ENCODE measurements around the gene OXT.

DNA sequence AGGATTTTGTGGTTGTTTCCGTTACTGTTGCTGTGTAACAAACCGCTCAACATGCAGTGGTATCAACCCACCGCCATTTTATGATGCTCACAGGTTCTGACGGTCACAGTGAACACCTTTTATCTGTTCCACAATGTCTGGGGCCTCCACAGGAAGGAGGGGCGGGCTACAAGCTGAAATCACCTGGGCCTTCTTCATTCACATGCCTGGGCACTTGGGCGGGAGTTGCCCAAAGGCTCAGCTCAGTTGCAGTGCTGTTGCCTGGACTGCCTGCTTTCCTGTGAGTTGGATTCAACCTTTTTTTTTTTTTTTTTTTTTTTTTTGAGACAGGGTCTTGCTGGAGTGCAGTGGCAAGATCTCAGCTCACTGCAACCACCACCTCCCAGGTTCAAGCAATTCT lies 29.8 kb downstream of the OXT start:
- TF ChIP-seq, protein P1, sequence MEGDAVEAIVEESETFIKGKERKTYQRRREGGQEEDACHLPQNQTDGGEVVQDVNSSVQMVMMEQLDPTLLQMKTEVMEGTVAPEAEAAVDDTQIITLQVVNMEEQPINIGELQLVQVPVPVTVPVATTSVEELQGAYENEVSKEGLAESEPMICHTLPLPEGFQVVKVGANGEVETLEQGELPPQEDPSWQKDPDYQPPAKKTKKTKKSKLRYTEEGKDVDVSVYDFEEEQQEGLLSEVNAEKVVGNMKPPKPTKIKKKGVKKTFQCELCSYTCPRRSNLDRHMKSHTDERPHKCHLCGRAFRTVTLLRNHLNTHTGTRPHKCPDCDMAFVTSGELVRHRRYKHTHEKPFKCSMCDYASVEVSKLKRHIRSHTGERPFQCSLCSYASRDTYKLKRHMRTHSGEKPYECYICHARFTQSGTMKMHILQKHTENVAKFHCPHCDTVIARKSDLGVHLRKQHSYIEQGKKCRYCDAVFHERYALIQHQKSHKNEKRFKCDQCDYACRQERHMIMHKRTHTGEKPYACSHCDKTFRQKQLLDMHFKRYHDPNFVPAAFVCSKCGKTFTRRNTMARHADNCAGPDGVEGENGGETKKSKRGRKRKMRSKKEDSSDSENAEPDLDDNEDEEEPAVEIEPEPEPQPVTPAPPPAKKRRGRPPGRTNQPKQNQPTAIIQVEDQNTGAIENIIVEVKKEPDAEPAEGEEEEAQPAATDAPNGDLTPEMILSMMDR (conservative IDR thresholded peaks at IDR 0.05; ENCODE audit: low read length) = no peak
- no peak for TF ChIP-seq EZH2phosphoT487 (IDR thresholded peaks at IDR 0.05; ENCODE audit: borderline replicate concordance)

Data from Loucy (cell line).